ENCODE data around the gene DLGAP4.

Gene DLGAP4

GRCh38 chr20:36308986-36309385 lies 2.8 kb downstream of the DLGAP4 start:
- DNase-seq = no peak

DNA sequence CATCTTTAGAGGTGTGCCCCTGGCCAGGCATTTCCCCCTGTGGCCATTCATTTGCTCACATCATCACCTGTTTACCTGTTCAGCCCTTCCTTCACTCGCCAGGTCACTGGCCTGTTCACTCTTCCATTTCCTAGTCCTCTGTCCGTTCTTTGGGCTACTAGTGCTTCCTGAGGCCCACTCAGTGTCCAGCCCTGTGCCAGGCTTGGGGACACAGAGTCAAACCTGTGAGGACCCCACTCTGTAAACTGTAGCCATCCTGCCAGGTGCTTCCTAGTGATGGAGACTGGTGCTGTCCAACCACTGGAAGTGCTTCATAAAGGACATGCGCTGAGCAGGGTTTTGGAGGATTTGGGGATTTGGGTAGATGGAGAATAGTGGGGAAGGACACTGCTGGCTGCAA lies 3.5 kb downstream of the DLGAP4 start:
- DNase-seq = no peak

DNA sequence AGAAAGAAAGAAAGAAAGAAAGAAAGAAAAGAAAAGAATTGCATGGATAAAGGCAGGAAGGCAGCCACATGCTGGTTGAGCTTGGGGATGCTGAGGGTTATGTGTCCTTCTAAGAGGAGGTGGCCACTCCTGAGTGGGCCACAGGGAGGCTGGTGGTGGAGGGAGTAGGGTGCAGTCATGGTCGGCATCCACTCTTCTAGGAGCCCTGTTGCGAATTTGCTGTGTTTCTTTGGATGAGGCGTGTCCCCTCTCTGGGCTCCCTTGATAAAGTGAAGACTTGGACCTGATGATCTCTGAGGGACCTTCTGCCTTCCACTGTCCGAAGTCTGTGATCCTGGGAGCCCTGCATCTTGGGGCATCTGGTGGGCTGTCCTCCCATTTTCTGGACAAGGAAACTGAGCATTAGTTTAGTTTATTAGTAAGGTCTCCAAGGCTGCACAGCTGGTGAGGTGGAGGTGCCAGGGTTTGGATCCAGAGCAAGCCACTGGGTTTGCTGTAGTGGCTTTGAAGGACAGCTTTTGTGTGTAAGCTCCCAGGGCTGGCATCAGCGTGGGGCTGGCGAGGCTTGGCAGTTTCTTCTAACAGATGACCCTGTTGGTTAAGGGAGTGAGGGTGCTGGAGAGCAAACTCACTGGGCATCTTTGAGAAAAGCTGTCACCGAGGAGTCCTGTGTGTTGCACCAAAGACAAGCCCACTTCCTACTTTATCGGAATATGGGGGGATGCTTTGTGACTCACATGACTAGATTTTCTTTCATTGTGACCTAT lies 4.3 kb downstream of the DLGAP4 start:
- no peak for DNase-seq

GRCh38 chr20:36311141-36311853 lies 5.2 kb downstream of the DLGAP4 start:
- no peak for DNase-seq

DNA sequence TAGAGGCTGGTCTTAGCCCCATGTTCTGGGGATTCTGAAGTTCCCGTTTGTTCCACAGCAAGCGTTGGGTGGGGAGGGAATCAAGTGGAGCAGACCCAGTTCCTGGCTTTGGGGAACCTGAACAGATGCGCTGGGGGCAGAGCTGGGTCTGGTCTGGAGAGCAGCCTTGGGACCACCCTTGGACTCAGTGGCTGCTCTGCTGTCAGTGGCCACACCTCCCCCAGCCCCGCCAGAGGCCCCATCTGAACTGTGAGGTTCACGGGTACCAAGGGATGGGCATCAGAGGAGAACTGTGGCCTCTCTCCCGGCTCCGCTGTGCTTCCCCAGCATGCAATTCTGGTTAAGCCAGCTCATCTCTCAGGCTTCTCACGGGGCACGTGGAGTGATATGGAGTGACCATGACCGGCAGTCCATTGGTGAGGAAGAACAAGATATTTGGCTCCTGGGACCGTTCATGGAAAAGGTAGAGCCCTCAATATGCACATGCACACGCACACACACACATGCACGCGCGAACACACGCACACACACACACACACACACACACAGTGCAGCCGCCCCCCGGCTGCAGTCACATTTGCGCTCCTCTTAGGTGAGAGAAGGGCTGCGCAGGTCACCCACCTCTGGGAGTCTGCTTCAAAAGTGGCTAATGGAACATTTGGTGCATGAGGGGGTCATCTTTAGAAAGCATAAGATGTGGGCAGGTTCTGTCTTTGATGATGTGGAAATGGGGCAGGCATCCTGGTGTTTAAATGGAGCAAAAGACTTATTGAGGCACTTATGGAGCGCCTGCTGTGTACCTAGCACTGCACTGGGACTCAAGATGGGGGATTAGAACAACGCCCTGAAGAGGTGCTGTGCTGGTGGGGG lies 6.0 kb downstream of the DLGAP4 start:
- no peak for DNase-seq

DNA sequence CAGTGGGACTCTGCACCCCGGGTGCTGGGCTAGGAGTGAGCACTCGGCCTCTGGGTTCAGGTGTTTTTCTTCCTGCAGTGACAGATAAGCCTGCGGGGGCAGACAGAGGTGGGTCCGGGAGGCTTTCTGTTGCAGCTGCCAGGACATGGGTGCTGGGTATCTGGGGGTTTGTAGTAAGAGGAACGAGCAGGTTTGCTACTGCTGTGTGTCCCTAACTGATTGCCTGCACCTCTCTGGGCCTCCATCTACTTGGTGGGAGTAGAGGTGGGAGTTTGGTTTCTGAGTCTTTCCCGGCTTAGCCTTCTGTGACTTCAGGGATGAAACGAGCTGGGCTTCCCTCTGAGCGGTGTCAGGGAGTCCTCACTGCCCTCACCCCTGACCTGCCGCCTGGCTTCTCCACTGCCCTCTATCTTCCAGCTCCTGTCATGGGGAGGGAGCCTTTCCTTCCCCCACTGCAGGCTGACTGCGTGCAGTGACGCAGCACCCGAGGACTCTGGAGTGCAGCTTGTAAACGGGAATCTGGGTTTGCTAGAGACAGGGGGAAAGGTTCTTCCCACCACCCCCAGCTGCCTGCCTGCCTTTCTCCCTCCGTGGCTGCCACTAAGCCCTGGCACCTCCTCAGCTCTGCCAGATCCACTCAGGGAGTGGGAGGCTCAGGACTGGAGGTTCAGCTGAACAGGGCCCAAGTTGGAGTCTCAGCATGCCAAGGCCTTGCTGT lies 6.7 kb downstream of the DLGAP4 start:
- DNase-seq = no peak

- no peak for DNase-seq
These were observed 7.3 kb downstream of the DLGAP4 start for GRCh38 chr20:36313476-36313875.

- no peak for DNase-seq
These were observed 7.8 kb downstream of the DLGAP4 start for GRCh38 chr20:36313926-36314325.

- DNase-seq = no peak
These were observed 8.8 kb downstream of the DLGAP4 start for GRCh38 chr20:36314734-36315544.

GRCh38 chr20:36315545-36316351 lies 9.6 kb downstream of the DLGAP4 start:
- no peak for DNase-seq

DNA sequence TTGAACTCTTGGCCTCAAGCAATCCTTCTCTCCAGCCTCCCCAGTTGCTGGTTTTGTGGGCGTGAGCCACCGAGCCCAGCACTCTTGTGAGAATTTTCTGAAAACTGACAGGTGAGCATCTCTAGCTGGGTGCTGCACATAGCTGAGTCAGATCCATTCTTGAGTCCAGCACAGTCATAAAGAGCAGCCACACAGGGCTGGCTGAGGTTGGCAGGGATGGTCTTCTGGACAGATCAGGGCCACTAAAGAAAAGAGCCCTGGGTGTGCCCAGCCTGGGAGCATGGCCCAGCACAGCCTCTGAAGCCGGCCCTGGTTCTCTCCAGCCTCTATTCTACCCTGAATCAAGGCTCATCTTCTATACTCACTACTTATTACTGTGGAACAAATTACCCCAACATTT lies 11.5 kb downstream of the DLGAP4 start:
- no peak for DNase-seq

DNA sequence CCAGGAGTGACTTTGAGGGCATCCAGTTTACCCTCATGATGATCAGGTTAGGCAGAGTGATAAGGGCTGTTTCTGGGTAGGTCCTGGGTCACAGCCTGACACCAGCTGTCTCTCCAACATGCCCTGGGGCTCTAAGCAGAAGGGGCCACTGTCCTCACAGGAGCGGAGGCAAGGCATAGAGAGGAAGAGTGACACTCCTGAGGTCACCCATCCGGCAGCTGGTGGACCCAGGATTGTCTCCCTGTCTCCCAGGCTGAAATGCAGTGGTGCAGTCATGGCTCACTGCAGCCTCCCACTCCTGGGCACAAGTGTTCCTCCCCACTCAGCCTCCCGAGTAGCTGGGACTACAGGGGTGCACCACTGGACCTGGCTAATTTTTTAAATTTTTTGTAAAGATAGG lies 12.0 kb downstream of the DLGAP4 start:
- DNase-seq = no peak

DNA sequence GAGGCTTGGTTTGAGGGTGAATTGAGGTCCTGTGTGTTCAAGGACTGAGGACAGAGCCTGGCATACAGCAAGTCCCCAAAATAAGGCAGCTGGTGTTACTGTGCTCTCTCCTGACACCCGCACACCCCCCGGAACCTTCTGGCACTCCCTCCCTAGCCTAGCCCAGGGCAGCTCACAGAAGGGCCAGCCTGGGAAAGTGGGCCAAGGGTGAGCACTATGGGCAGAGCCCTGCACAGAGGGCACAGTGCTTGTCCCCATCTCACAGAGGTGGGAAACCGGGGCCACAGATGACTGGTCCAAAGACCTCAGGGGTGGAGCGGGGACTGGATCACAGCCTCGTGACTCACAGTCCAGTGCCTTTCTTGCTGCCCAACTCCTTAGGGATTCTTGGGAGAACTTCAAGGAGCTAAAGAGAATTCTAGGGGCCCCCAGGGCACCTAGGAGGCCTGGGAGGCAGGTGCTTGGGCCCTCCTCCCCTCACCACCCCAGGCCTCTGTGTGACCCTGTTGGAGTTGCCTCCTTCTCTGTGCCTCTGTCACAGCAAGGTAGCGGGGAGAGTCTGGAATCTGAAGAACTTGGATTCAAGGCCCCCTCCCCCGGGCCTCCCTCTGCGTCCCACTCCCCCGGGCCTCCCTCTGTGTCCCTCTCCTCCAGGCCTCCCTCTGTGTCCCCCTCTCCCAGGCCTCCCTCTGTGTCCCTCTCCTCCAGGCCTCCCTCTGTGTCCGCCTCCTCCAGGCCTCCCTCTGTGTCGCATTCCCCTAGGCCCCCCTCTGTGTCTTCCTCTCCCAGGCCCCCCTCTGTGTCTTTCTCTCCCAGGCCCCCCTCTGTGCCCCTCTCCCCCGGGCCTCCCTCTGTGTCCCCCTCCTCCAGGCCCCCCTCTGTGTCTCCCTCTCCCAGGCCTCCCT lies 13.5 kb downstream of the DLGAP4 start:
- no peak for DNase-seq

- DNase-seq = no peak
These were observed 14.2 kb downstream of the DLGAP4 start for GRCh38 chr20:36320261-36320897.

DNA sequence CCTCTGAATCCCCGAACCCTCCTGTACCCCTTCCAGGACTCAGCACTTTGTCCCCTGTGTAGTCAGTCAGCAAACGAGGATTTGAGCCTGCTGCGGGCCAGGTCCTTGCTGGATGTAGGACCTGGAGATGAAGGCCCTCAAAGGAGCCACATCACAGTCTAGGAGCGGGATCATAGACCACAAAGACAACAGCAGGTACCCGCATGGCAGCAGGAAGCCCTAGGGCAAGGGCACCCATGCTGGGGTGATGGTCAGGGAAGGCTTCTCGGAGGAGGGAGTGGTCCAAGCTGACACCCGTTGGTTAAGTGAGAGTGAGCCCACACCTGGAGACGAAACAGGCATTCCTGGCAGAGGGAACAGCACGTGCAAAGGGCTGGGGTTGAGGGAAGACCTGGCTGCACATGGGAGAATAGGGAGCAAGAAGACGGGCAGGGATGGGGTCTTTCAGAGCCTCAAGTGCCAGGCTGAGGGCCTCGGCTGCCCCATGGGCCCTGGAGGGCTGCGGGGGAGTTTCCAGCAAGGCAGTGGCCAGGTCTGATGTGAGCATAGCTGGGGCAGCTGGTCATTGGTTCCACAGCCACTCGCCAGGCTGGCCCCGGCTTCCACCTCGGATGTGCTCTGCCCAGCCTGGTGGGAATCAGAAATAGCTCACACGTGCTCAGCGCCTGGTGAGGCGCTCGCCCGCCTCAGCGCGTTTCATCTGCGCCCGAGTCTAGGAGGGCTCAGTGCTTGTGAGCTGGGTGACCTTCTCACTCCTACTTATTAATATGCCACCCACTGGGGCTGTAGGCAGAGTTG lies 15.0 kb downstream of the DLGAP4 start:
- DNase-seq = no peak

DNA sequence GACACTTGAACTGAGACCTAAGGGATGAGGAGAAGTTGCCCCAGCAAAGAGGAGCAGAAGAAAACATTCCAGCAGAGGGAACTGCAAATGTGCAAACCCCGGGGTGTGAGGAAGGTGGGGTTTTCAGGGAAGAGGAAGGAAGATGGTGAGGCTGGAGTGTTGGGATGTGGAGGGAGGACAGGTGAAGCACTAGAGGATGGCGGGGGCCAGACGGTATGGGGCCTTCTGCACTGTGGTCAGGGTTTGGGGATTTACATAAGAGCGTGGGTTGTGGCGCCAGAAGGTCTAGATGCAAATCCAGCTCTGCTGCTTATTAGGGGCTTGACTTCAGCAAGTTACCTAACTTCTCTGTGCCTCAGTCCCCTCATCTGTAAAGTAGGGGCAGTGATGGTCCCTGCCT lies 16.0 kb downstream of the DLGAP4 start:
- no peak for DNase-seq

DNA sequence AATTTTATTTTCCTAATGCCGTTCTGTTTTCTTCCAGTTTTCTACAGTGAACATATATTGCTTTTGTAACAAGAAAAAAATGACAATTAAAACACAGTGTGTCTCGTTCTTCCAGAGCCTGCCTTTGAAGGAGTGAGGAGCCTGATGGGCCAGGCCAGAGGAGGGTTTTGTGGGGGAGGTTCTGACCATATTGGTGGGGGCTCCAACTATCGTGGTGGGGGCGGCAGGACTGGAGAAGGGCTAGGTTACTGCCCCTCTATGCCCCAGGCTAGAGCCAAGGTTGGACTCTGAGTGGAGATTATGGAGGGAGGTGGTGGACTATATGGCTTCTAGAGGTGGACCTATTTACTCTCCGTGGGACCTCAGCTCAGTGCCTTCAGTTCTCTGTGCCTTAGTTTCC lies 24.0 kb downstream of the DLGAP4 start:
- DNase-seq = no peak

DNA sequence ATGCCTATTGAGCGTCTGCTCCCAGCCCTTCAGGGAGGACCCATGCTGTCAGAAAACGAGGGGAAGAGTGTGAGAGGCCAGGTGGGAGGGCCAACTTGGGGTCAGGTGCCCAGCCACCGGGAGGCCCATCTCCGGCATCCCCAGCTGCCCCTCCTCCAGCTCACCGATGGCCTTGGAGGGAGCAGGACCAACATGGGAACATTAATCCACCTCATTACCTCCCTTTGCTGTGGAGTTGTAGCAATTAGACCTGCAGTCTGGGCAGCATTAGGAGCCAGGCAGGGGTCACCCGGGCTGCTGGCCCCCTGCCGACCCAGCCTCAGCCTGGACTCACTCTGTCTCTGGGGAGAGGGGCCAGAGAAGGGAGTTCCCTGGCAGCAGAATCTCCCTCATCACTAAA lies 25.1 kb downstream of the DLGAP4 start:
- no peak for DNase-seq

GRCh38 chr20:36333841-36334240 lies 27.7 kb downstream of the DLGAP4 start:
- DNase-seq = no peak

Data from activated naive CD4-positive, alpha-beta T cell treated with anti-CD3 and anti-CD28 coated beads, Interleukin-2, amount 50 U/mL, for 16 hours (primary cell).